CD4-positive, alpha-beta T cell treated with Interleukin-2 at 100 ng/mL for 4 hours (primary cell): ENCODE results near the gene SH3TC1.

ENCODE experiments used
- DNase-seq: peaks from one replicate; pipeline ENCODE4 v3.0.0-alpha.2; 2020; ENCODE audit warnings: low spot score

SH3TC1 gene

GRCh38 chr4:8289956-8290700 lies 91.0 kb downstream of the SH3TC1 start:
- DNase-seq = no peak

GRCh38 chr4:8290701-8290970 lies 91.5 kb downstream of the SH3TC1 start:
- no peak for DNase-seq
